Effector memory CD4-positive, alpha-beta T cell (primary cell): ENCODE data around the gene HOXA9.
A peak's percentile ranks its signal among the peaks of the same experiment; 100 is the strongest.

Experiments used
- DNase-seq, 3 donors: peaks; one replicate each; pipeline ENCODE4 v3.0.0-alpha.2; 2020
- H3K27ac ChIP-seq: 2 replicates; pipeline ENCODE4 v1.7.0; 2013; ENCODE audit warnings: mild to moderate bottlenecking, low read length, moderate library complexity; ENCODE audit not compliant: insufficient read depth, poor library complexity, severe bottlenecking
- H3K27me3 ChIP-seq: replicated peaks from 2 replicates; pipeline ENCODE4 v1.7.0; 2013; ENCODE audit warnings: mild to moderate bottlenecking, low read length; ENCODE audit not compliant: insufficient read depth, control insufficient read depth, poor library complexity, severe bottlenecking
- H3K36me3 ChIP-seq: 2 replicates; pipeline ENCODE4 v1.7.0; 2013; ENCODE audit warnings: mild to moderate bottlenecking, low read length, moderate library complexity; ENCODE audit not compliant: control insufficient read depth, insufficient read depth
- H3K4me1 ChIP-seq: 2 replicates; pipeline ENCODE4 v1.7.0; 2013; ENCODE audit warnings: low read length, mild to moderate bottlenecking; ENCODE audit not compliant: control insufficient read depth, insufficient read depth, poor library complexity, severe bottlenecking
- H3K4me3 ChIP-seq: 2 replicates; pipeline ENCODE4 v1.7.0; 2013; ENCODE audit warnings: low read length, low read depth, mild to moderate bottlenecking; ENCODE audit not compliant: insufficient read depth, poor library complexity, severe bottlenecking
- H3K9me3 ChIP-seq: 2 replicates; pipeline ENCODE4 v1.7.0; 2013; ENCODE audit warnings: mild to moderate bottlenecking, low read length, moderate library complexity; ENCODE audit not compliant: control insufficient read depth

The HOXA9 gene

GRCh38 chr7:27130540-27131389 is 34.6 kb downstream of the HOXA9 start, which contains the start of gene HOXA4:
Gene HOXA4 (minus strand): TSS chr7:27130757. CDS start chr7:27130733, 24 bp downstream.
- DNase-seq = peak; percentile 18 to 64 (median 42)
- peaks cover 6% of the 10 kb centered on the region for H3K27me3 ChIP-seq

DNA sequence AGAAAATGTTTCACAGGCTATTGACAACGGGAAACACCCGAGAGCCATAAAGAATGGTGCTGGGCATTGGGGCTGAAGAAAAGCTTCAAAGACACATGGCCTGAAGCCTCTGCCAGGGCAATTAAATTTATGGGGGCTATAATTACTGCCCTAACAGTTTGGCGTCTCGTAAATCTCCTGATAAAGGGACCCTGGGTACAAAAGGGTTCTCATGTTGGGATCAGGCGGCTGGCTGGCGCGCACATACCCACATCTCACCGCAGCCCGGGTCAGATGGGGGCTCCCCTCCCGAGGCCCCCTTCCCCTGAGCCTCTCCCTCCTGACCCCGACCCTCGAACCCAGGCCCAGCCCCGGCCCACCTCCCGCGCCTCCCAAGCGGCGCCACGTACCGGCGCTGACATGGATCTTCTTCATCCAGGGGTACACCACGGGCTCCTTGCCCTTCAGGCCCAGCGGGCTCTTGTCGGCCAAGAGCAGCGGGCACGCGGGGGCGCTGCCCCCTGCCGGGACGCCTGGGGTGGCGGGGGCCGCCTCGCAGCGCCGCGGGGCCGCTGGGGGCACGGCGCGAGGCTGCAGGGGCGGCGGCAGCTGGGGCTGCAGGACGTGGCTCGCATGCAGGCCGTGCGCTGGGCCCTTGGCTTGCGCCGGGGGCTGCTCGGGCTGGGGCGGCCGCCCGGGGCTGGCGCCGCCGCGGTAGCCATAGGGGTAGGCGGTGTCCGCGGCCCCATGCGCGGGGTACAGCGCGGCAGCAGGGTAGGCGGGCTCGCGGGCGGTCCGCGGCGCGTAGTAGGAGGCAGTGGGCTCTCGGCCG is 35.4 kb downstream of the HOXA9 start:
- no peak overlapping the region for H3K4me3 ChIP-seq
- no peak overlapping the region for H3K27ac ChIP-seq
- H3K9me3 ChIP-seq = no peaks in the 10 kb centered on the region
- H3K4me1 ChIP-seq = no peaks in the 10 kb centered on the region
- DNase-seq = no peak
- peaks cover 6% of the 10 kb centered on the region for H3K27me3 ChIP-seq
- no peaks in the 10 kb centered on the region for H3K36me3 ChIP-seq

More at GRCh38 chr7:27130540-27131389, 34.6 kb downstream of the HOXA9 start, which contains the start of gene HOXA4:
- no peak within 1 kb of the TSS for H3K27ac ChIP-seq
- no peaks in the 10 kb centered on the region for H3K36me3 ChIP-seq
- H3K4me3 ChIP-seq = peak within 1 kb of the TSS; percentile 55
- H3K9me3 ChIP-seq = no peaks in the 10 kb centered on the region
- no peaks in the 10 kb centered on the region for H3K4me1 ChIP-seq

- Histone ChIP-seq H3K4me3 (no peak overlapping the region), H3K4me1 (no peaks in the 10 kb centered on the region), H3K9me3 (no peaks in the 10 kb centered on the region), H3K36me3 (no peaks in the 10 kb centered on the region), H3K27ac (no peak overlapping the region), H3K27me3 (peaks cover 6% of the 10 kb centered on the region)
- no peak for DNase-seq
These were observed 36.3 kb downstream of the HOXA9 start for GRCh38 chr7:27128776-27129728.

DNA sequence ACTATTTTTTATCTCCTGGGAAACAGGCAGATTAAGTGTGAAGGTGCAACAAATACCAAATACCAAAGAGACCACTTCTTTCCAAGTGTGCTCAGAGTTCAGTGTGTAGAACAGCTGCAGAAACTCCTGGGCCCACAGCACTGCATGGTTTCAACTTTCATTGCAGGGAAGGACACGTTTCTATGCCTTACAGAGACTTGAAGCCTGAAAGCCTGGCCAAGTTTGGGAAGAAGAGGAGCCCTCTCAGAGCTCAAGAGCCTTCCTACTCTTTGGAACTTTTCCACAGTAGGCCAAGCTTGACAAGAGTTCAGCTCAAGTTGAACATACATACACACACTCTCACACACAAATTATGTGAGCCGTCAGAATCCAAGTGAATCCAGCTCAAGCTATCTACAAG is 37.3 kb downstream of the HOXA9 start:
- H3K27me3 ChIP-seq = peaks cover 6% of the 10 kb centered on the region
- H3K4me3 ChIP-seq = no peak overlapping the region
- no peaks in the 10 kb centered on the region for H3K36me3 ChIP-seq
- no peak overlapping the region for H3K27ac ChIP-seq
- no peaks in the 10 kb centered on the region for H3K9me3 ChIP-seq
- DNase-seq = no peak
- H3K4me1 ChIP-seq = no peaks in the 10 kb centered on the region

- DNase-seq = no peak
- H3K9me3 ChIP-seq = no peaks in the 10 kb centered on the region
- no peaks in the 10 kb centered on the region for H3K4me1 ChIP-seq
- no peak overlapping the region for H3K27ac ChIP-seq
- H3K36me3 ChIP-seq = no peaks in the 10 kb centered on the region
- H3K27me3 ChIP-seq = peaks cover 6% of the 10 kb centered on the region
- H3K4me3 ChIP-seq = no peak overlapping the region
These were observed 38.6 kb downstream of the HOXA9 start for GRCh38 chr7:27126596-27127327.

DNA sequence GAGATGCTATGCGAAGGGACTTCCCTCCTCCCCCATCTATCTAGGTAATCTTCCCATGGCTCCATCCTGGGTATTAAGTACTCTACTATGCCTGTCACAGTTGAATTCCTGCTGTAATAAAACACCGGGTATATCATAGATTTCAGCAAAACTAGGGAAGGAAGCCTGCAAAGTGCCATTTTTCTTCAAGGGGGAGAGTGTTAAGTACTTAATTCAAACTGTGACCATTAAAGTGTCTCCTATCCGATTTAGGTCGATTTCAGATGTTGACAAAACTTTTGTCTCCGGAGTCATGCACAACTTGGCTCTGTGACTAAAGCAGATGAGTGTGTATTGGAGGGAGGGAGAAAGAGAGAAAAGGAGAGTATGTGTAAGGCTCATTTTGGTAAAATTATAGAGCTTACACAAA is 39.3 kb downstream of the HOXA9 start:
- H3K4me1 ChIP-seq = no peaks in the 10 kb centered on the region
- no peak overlapping the region for H3K27ac ChIP-seq
- H3K27me3 ChIP-seq = peaks cover 6% of the 10 kb centered on the region
- H3K4me3 ChIP-seq = no peak overlapping the region
- no peak for DNase-seq
- no peaks in the 10 kb centered on the region for H3K36me3 ChIP-seq
- no peaks in the 10 kb centered on the region for H3K9me3 ChIP-seq

DNA sequence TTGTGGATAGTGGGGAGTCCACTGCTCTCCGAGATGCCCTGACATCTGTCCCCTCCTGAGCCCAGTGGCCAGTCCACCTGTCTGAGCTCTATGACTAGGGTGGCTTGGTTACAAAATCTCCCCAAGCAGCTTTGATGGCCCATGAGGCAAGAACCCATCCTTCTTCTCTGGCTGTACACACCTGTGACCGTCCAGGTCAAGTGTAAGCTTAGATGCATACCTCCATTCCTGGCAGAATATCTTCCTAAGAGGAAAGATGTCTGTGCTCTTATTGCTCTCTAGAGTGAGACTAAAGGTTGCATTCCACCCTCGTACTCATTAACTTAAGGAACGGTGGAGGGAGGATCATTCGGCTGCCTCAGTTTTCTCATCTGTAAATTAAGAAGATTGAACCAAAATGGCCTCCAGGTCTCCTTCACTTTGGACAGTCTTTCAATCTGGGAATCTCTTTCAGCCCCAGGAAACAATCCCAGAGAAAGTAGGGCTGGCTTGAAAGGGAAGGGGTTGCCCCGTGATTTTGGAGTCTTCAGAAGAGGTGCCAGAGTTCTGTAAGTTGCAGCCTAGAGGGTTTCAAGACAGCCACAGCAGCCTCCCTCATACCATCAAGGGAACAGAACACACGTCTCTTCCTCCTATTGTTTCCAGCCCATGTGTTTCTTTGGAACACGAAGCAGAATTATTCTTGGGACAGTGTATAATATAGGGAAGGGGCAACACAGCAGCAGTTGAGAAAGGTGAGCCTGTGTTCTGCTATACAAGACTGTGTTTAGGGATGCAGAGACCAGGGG is 40.2 kb downstream of the HOXA9 start:
- no peaks in the 10 kb centered on the region for H3K9me3 ChIP-seq
- no peak overlapping the region for H3K4me3 ChIP-seq
- H3K27ac ChIP-seq = no peak overlapping the region
- no peaks in the 10 kb centered on the region for H3K36me3 ChIP-seq
- H3K27me3 ChIP-seq = peaks cover 6% of the 10 kb centered on the region
- DNase-seq = no peak
- no peaks in the 10 kb centered on the region for H3K4me1 ChIP-seq

GRCh38 chr7:27124096-27124901 is 41.0 kb downstream of the HOXA9 start:
- H3K36me3 ChIP-seq = no peaks in the 10 kb centered on the region
- H3K27ac ChIP-seq = no peak overlapping the region
- H3K9me3 ChIP-seq = no peaks in the 10 kb centered on the region
- H3K27me3 ChIP-seq = peaks cover 6% of the 10 kb centered on the region
- DNase-seq = no peak
- no peaks in the 10 kb centered on the region for H3K4me1 ChIP-seq
- H3K4me3 ChIP-seq = no peak overlapping the region
